KMS-11 (cell line): ENCODE results near the gene CD4.
A peak's percentile ranks its signal among the peaks of the same experiment; 100 is the strongest.

Experiments
- H2AFZ ChIP-seq: fragments of 200-600 bp; sonication (generic); 2 replicates; pipeline ENCODE4 v1.6.1; 2016; ENCODE audit warnings: antibody characterized with exemption, mixed run types, low read depth
- H3K27ac ChIP-seq: fragments of 200-600 bp; sonication (generic); 2 replicates; pipeline ENCODE4 v1.6.1; 2016; ENCODE audit warnings: mild to moderate bottlenecking, mixed run types
- H3K27me3 ChIP-seq: fragments of 200-600 bp; sonication (generic); 2 replicates; pipeline ENCODE4 v1.6.1; 2017; ENCODE audit warnings: mild to moderate bottlenecking, low read depth, mixed run types, moderate library complexity; ENCODE audit not compliant: insufficient read depth
- H3K36me3 ChIP-seq: fragments of 200-600 bp; sonication (generic); 2 replicates; pipeline ENCODE4 v1.6.1; 2017; ENCODE audit warnings: mild to moderate bottlenecking, mixed run types; ENCODE audit not compliant: insufficient read depth
- H3K4me1 ChIP-seq: fragments of 200-600 bp; sonication (generic); 2 replicates; pipeline ENCODE4 v1.6.1; 2016; ENCODE audit warnings: mild to moderate bottlenecking, low read depth, mixed run types; ENCODE audit not compliant: poor library complexity, severe bottlenecking
- H3K4me2 ChIP-seq: fragments of 200-600 bp; sonication (generic); 2 replicates; pipeline ENCODE4 v1.7.0; 2016; ENCODE audit warnings: mild to moderate bottlenecking, mixed run types
- H3K4me3 ChIP-seq: fragments of 200-600 bp; sonication (generic); IDR thresholded peaks from 2 replicates; pipeline ENCODE4 v1.6.1; 2017; ENCODE audit warnings: low read depth, low read length, mixed read lengths; ENCODE audit not compliant: insufficient read depth
- H3K79me2 ChIP-seq: fragments of 200-600 bp; sonication (generic); 2 replicates; pipeline ENCODE4 v1.6.1; 2016; ENCODE audit warnings: low read depth, mixed run types; ENCODE audit not compliant: insufficient read depth
- H3K9ac ChIP-seq: fragments of 200-600 bp; sonication (generic); 2 replicates; pipeline ENCODE4 v1.6.1; 2016; ENCODE audit warnings: mild to moderate bottlenecking, mixed run types
- H4K20me1 ChIP-seq: fragments of 200-600 bp; sonication (generic); 2 replicates; pipeline ENCODE4 v1.6.1; 2016; ENCODE audit warnings: mild to moderate bottlenecking, mixed run types; ENCODE audit not compliant: insufficient read depth
- CTCF ChIP-seq: fragments of 200-600 bp; sonication (generic); conservative IDR thresholded peaks from 2 replicates; pipeline ENCODE4 v1.6.1; 2017; ENCODE audit warnings: low read depth, mild to moderate bottlenecking, antibody characterized with exemption, low read length, moderate library complexity, mixed read lengths

CD4 gene

GRCh38 chr12:6782850-6783566 lies 6.3 kb upstream of the CD4 start:
- peak overlapping the region; percentile 22; the same call in 1 of the 2 replicates for H2AFZ ChIP-seq
- no peaks in the 10 kb centered on the region for H3K27me3 ChIP-seq
- no peak overlapping the region for H3K4me3 ChIP-seq
- H3K79me2 ChIP-seq: no peaks in the 10 kb centered on the region
- H3K4me2 ChIP-seq: 0 out of 2 replicates have a peak overlapping the region, but pooled peaks have one; percentile 17
- no peak for TF ChIP-seq CTCF
- peak overlapping the region; percentile 42; the same call in 1 of the 2 replicates for H3K27ac ChIP-seq
- H3K36me3 ChIP-seq: no peaks in the 10 kb centered on the region
- H4K20me1 ChIP-seq: no peaks in the 10 kb centered on the region
- H3K4me1 ChIP-seq: peaks cover 28% of the 10 kb centered on the region
- H3K9ac ChIP-seq: no peak overlapping the region

- no peak for TF ChIP-seq CTCF
- Histone ChIP-seq H3K27me3 (no peaks in the 10 kb centered on the region), H3K4me1 (peaks cover 22% of the 10 kb centered on the region), H3K36me3 (no peaks in the 10 kb centered on the region), H3K9ac (no peak overlapping the region), H4K20me1 (no peaks in the 10 kb centered on the region), H3K79me2 (no peaks in the 10 kb centered on the region), H2AFZ (peak overlapping the region; percentile 22; the same call in 1 of the 2 replicates), H3K27ac (no peak overlapping the region), H3K4me2 (0 out of 2 replicates have a peak overlapping the region, but pooled peaks have one; percentile 17), H3K4me3 (no peak overlapping the region)
Measured at GRCh38 chr12:6783828-6784227, 5.5 kb upstream of the CD4 start.

GRCh38 chr12:6784296-6784695 lies 5.0 kb upstream of the CD4 start:
- no peak overlapping the region for H3K27ac ChIP-seq
- no peaks in the 10 kb centered on the region for H3K36me3 ChIP-seq
- H2AFZ ChIP-seq: no peak overlapping the region
- no peaks in the 10 kb centered on the region for H3K79me2 ChIP-seq
- no peaks in the 10 kb centered on the region for H3K27me3 ChIP-seq
- no peak overlapping the region for H3K4me3 ChIP-seq
- H3K9ac ChIP-seq: no peak overlapping the region
- H3K4me1 ChIP-seq: peaks cover 19% of the 10 kb centered on the region
- no peak overlapping the region for H3K4me2 ChIP-seq
- no peaks in the 10 kb centered on the region for H4K20me1 ChIP-seq
- TF ChIP-seq CTCF: no peak

GRCh38 chr12:6784761-6785160 lies 4.6 kb upstream of the CD4 start:
- Histone ChIP-seq H3K4me3 (no peak overlapping the region), H3K79me2 (no peaks in the 10 kb centered on the region), H3K9ac (no peak overlapping the region), H3K4me2 (no peak overlapping the region), H3K4me1 (peaks cover 17% of the 10 kb centered on the region), H3K36me3 (no peaks in the 10 kb centered on the region), H4K20me1 (no peaks in the 10 kb centered on the region), H3K27me3 (no peaks in the 10 kb centered on the region), H2AFZ (no peak overlapping the region), H3K27ac (no peak overlapping the region)
- TF ChIP-seq CTCF: no peak
